ENCODE measurements around the gene SPAG5.

SPAG5 gene, protein sequence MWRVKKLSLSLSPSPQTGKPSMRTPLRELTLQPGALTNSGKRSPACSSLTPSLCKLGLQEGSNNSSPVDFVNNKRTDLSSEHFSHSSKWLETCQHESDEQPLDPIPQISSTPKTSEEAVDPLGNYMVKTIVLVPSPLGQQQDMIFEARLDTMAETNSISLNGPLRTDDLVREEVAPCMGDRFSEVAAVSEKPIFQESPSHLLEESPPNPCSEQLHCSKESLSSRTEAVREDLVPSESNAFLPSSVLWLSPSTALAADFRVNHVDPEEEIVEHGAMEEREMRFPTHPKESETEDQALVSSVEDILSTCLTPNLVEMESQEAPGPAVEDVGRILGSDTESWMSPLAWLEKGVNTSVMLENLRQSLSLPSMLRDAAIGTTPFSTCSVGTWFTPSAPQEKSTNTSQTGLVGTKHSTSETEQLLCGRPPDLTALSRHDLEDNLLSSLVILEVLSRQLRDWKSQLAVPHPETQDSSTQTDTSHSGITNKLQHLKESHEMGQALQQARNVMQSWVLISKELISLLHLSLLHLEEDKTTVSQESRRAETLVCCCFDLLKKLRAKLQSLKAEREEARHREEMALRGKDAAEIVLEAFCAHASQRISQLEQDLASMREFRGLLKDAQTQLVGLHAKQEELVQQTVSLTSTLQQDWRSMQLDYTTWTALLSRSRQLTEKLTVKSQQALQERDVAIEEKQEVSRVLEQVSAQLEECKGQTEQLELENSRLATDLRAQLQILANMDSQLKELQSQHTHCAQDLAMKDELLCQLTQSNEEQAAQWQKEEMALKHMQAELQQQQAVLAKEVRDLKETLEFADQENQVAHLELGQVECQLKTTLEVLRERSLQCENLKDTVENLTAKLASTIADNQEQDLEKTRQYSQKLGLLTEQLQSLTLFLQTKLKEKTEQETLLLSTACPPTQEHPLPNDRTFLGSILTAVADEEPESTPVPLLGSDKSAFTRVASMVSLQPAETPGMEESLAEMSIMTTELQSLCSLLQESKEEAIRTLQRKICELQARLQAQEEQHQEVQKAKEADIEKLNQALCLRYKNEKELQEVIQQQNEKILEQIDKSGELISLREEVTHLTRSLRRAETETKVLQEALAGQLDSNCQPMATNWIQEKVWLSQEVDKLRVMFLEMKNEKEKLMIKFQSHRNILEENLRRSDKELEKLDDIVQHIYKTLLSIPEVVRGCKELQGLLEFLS

DNA sequence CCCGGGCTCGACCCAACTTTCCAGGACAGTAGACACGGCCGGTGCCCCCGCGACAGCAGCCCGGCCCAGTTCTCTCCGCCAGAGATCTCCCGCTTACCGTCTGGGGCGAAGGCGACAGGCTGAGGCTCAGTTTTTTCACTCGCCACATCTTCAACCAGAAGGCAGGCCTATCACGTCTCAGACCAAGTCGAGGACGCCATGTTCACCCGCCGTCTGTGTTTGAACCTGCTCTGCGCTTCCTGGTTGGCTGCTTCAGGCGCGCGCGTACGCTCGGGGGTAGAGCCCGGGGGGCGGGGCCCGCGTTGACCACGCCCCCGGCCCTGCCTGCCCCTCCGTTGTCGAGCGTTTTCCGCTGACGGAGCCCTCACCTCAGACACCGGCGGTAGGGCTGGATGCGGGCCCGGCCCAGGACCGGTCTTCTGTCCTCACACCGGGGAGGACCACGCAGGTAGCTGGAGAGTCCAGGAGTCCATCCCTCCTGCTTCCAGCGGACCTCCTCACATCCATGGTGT lies at the start of gene SPAG5:
Gene SPAG5, minus strand, starts transcription at position 227 of the 512 bp plus-strand sequence. Its CDS starts 79 bp downstream, at position 148.
- peak; percentile 84 for DNase-seq

DNA sequence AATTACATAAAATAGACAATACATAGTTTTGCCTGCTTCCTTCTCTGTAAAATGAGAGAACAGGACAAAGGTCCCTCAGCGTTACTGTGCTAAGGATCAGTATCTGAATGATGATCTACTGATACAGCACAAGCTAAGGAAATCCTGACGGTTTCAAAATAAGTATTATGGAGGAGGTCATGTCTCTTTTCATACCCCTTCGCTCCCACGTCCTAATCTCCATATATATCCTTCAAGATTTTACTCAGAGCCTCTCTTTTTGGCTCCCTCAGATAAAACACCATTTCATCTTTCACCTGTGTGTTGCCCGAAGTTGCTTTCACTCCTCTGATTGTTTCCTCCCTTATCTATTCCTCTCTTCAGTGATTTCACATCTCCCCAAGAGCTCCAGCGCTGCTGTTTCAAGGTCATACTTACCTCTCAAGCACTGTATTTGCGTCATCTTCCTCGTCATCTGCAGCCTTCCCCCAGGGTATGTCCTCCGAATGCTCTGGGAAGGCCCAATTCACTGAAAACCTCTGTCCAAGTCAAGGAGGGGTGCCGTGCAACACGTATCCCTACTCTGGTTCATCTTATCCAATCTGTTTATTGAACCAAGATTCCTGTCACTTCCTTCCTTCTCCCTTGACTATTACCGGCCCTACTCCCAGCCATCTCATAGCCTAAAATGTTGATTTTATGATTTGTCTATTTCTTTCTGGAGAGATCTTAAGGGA lies 47.4 kb upstream of the SPAG5 start:
- DNase-seq: no peak

DNA sequence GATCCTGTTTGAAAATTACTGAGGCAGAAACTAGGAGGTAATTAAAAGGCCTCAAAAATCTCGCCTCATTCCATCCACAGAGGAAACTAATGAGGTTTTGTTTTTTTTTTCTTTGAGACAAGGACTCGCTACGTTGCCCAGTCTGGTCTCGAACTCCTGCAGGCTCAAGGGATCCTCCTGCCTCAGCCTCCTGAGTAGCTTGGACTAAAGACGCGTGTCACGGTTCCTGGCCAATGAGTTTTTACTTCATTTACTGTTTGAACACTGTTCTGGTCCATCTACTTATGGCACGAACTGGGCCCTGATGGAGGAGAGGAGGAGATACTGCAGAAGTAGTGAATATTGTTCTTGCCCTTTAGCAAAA lies 46.7 kb upstream of the SPAG5 start:
- no peak for DNase-seq

DNA sequence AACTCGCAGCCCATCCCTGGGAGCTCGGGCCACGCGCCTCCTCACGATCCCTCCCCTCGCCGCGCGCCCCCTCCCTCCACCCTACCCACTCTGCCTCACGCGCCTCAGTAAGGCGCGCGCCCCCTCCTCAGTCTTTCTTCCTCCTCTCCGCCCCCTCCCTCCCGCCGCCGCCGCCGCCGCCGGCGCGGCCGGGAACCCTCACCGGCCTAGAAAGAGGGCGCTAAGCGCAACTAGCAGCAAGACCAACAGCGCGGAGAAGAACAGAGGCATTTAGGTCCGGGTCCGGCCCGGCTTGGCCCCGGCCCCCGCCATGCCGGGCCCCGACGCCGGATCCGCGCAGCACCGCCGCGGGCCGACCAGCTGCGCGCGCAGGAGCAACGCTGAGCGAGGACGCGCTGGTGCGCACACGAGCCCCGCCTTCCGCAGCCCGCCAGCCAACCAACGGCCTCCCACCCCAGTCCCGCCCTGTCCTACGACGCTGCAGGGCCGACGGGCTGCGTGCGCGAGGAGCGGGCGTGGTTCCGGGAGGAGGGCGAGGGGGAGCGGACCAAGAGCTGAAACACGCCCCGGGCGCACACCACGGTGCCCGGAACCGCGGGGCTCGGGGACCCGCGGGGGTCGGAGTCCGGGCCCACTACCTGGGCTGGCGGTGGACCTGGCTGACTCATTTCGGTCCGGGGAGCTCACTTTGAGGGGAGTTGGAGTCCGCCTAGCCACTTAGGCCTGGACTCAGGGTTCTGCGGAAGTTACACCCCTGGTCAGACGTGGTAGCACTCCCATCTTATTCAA lies 46.2 kb upstream of the SPAG5 start, which contains the start of gene BLTP2:
Gene BLTP2, minus strand, starts transcription at position 372 of the 789 bp plus-strand sequence. Its CDS starts 102 bp downstream, at position 270.
- peak; percentile 90 for DNase-seq

DNA sequence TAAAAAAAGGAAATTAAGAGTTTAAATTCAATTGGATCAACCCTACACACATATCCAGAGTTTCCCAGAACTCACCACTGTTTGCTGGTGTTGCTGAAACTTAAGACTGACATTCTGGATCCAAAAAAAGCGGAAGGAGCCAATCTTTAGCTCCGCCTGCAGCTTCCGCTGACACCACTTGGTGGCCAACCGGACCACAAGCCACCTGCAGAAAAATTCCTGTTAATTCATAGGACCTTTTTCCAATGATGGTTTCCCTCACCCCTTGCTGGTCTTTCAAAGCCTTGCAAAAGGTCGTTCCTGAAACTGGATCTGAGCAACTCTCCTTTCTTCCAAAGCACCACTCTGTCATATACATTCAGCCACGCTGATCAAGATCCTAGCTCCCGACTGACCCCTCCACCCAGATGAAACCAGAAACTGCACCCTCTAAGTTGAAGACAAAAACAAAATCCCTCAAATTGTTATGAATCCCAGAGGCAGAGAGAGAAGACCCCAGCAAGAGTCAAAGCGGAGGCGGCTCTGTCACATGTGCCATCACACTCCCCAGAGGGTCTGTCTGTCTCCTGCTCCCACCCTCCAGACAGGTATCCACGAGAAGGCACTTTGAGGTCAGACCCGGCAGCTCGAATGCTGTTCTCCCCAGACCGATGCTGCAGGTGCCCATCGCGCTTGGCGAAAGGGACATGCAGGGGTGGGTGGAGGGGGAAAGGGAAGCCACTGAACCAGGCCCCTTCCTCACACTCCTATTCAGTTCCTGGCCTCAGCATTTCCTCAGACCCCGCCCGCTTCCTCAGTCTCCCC lies 45.4 kb upstream of the SPAG5 start:
- DNase-seq: peak; percentile 19

DNA sequence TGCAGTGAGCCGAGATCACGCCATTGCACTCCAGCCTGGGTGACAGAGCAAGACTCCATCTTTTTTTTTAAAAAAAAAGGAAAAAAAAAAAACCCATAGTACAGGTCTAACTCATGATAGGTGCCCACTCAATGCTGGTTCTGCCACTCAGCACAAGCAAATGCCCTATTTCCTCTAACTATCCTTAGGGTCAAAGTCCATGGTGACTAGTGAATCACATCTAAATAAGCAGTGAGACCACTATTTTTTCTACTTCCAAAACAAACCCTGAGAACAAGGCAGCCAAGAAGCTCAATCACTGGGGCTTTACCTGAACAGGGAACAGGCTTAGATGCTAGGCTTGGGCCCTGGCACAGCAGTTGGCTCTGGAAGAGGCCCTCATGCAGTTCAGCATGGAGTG lies 42.8 kb upstream of the SPAG5 start:
- no peak for DNase-seq

DNA sequence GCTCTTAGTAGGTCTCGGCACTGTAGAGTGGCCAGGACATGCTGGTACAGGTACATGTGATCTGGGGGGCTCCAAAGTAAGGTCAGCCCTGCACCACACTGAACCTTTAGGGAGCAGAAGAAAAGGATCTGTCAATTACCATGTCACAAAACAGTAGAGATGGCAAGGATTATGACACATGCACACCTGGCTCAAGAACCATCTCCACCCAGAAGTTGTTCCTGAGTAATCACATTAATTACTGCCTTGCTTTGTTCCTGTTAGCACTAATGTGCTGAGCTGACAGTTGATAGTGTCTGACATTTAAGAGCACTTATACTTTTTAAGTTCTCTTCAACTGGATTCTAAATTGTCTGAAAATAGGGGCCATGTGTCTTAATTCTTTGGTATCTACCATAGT lies 36.7 kb upstream of the SPAG5 start:
- DNase-seq: no peak

DNA sequence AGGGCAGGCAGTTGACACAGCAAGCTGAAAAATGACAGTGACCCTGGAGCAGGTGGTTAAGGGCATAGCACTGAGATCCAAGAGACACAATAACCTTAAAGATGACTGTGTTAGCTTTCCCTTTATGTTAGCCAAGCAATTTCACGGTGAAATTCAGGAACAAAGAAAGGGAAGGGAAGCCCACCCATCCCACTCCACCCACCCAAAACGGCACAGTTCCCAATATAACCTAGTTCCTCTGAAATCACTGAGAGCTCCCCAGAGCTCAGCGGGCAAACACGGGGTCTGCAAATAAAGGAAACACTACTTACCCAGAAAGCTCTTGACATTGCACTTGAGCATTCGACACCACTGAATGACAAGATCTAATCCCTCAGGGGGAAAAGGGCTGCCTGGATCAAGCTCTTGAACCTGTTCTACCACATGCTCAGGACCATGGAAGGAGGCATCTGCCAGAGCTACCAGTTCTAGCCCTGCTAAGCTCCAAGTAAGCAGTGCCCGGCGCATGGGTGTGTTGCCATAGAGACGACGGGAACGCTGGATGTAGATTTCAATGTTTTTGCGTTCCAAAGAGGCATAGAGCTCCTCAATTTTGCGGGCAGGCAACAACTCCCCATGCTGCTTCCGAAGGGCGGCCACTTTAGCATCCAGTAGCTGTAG lies 35.5 kb upstream of the SPAG5 start:
- peak; percentile 62 for DNase-seq

DNA sequence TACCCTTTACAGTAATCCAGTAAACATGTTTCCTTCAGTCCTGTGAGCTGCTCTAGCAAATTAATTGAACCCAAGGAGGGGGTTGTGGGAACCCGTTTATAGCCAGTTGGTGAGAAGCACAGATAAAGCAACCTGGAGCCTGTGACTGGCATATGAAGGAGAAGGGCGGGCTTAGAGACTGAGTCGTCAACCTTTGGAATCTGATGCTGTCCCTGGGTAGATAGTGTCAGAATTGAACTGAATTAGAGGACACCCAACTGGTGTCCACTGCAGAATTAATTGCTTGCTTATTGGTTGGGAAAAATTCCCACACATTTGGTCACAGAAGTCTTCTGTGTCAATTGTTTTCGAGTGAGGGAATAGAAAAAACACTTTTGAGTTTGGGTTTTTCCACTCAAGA lies 28.0 kb upstream of the SPAG5 start:
- no peak for DNase-seq

DNA sequence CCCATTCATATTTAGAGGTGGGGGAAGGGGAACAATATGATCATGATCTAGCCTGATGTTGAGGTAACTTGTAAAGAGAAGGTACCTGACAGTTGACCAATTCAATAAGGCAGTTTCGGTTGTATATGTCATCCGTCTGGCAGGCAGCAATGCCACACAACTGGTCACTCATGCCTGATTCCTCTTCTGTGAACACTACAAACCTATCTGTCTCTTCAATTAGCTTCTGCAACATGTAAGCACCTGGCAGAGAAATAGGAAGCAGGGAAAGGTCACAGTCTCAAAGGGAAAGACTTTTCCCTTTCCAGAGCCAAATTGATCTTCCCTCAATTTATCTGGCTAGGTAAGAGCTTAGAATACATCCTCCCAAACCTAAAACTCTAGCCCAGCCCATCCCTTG lies 25.3 kb upstream of the SPAG5 start:
- DNase-seq: no peak

DNA sequence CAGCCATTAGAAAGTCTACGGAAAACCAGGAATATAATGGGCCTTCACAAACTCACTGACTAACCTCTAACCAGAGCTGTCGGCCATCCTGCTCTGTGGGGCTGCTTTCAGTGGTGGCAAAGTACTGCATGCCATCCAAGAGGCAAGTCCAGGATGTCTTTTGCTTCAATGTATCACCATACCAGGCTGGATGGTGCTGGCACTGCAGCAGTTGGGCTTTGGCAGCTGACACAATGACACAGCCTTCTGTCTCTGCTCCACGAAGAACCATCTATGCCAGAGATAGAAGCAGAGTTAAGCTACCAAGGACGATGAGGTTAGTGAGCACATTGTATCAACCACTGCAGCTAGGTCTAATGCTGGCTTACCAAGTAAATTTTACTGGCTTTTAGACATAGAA lies 24.9 kb upstream of the SPAG5 start:
- no peak for DNase-seq

DNA sequence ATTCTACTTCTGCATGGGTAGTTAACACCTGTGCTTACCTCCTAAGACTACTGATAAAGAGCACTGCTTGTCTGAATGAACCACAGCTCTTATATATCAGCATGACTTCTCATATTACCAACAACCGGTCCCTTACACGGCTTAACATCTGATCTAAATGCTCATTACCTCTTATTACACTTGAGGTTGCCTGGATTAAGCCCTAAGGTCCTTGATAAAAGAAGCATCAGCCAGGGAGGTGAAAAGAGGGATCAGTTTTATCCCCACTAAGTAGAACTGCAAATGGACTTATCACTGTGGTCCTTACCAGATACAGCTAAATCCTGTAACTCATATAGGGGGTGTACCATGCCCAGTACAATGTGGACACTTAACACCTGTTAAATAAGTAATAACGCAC lies 23.4 kb upstream of the SPAG5 start:
- DNase-seq: no peak

DNA sequence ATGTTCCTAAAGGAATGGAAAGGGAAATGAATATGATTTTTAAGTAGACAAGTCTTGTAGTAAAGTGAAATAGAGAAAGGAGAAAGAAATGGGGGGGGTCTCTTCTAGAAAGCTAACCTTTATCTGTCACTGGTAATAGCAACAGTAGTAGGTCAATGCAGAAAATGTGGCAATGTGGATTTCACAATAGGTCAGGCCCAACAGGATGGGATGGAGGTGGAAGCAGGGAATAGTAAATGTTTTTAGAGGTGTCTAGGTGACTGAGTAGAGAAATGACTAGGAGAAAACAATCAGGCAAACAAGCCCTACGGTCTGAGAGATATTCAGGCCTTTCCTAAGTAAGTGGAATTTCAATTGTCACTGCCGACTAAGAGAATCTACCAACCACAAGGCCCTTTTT lies 21.2 kb upstream of the SPAG5 start:
- no peak for DNase-seq

DNA sequence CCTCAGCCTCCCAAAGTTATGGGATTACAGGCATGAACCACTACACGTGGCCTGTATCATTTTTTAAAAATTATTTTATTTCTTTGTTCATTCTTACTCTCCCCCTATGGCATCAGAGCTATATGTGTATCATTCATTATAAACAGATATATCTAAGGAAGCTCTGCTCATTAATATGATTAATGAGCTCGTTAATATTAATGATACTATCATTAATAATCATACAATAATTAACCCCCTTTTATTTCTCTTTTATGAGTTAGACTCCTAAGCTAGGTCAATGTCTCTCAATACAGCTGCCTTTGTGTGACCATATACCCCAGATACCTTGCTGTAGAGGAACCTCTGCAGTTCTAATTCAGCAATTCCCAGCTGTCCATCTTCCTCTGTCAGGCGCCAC lies 19.6 kb upstream of the SPAG5 start:
- no peak for DNase-seq

DNA sequence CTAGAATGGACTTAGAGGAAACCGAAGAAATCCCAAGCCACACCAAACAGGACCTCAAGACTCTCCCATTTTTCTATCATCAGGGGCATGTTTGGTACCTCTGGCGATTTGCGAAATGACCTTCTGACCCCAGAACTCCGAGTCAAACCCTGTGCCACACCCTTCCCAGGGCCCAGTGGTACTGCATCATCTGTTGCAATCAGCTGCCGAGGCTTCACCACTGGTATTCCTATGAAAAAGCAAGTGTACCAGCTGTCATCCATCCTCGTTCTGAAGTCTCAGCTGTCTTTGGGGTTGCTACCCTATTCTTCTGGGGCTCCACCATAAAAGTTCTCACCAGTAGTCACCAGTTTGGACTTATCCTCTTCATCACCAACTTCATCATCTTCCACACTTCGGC lies 17.5 kb upstream of the SPAG5 start:
- no peak for DNase-seq

DNA sequence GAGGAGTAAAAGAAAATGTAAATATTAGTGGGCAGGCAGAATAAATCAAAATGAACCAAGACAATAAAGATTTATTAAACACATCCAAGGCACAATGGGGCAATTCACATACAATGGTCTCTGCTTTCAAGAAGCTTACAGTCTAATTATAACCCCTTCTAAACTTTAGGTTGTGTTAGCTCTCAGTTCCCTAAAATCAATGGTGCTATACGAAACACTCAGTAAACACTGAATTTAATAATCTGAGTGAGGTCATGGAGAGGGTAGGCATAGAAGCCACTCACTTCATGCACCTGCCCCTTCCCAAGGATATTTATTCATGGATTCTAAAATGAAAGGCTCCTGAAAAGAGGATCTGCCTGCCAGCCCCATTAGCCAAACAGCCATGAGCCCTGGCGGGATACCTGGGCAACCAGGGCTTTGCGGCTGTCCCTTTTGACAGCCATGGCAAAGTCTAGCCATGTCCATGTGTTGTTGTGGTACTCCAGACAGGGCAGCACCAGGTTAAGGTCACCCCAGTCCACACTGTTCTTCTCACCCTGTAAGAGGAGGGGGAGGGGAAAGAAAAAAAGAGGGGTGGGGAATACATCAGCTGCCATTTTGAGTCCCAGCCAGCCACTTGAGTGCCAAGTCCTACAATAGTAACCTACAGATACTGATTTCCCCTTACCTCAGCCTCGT lies 16.6 kb upstream of the SPAG5 start:
- DNase-seq: no peak

DNA sequence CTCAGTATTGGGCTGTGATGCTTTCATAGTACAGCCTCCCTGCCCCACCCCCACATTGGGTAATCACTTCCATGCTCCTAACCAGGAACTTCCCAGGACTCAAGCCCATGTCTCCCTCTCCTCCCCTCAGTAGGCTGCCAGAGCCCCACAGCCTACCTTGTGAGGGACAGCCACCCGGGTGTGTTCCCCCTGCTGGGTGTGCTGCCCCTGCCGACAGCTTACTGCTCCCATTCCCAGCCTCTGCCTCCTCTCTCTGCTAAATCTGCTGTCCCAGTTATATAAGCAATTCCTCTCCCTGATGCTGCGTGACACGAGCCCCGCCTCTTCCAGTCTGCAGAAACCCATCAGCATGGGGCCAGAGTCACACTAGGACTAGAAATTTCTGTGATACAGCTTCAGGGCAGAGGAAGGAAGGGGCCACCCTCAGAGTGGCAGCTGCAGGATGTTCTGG lies 15.1 kb upstream of the SPAG5 start, which contains the start of gene RSKR:
Gene RSKR, minus strand, starts transcription at position 255 of the 451 bp plus-strand sequence. Its CDS starts 24 bp downstream, at position 231.
- DNase-seq: no peak

DNA sequence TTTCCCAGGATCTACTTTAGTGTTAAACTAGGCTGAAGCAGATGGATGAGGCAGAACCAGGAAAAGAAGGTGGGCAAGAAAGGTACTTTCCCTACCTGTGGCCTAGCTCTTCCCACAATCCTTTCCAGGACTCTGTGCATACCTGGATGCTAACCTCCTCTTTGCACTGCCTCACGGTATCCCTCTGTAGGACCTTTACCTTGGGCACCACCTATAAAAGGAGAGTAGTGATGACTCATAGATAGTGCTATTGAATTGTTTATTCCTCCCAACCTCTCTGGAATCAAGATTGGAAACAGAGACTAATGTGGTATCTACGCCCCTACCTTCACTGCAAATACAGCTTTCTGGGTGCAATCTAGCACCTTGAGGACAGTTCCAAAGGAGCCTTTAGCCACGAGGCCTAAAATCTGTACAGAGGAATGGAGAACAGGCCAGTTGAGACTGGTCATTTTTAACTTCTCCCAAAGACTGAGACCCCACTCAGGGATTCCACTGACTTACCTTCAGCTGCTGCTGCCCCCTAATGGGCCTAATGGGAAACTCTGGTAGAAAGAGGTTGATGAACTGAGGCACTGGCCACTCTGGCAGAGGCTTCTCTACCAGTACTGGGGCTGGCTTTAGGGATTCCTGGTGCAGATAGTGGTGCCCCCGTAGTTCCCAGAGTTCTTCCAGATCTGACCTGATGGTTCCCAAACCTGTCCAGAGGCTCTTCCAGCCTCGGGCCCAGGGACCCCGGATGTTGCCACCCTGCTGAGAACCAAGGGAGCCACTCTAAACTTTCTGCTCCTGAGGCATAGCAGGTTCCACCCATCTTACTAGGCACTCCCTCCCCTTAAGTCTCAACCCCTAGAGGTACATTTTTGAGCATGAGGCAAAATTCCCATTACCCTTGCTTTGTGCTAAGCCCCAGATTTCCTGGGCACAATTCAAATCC lies 14.4 kb upstream of the SPAG5 start:
- no peak for DNase-seq

All from NCI-H510A (cell line).